GM12878 (cell line): ENCODE results near the gene EXOC3L4. TPM values are rescaled to one million over a fixed set of nuclear protein-coding genes. Genes with fewer than 3 reads are reported as not detected.

Experiments used
- ATAC-seq: fragments of 200-7000 bp; cut with Tn5 transposase; 3 replicates; pipeline ENCODE4 v1.9.1; 2020; ENCODE audit warnings: mild to moderate bottlenecking, moderate library complexity
- BruUV-seq: library from RNA; stranded (reverse); fragments of 400-500 nt; replicated peaks from 2 replicates; lab custom pipeline; 2021; lab: Mats Ljungman, UMichigan
- CTCF ChIA-PET: fragments of 300-600 bp; sonication (Branson Sonifier 250); formaldehyde crosslinking; extraction: SDS; loops from one replicate; lab custom pipeline; 2021; ENCODE audit warnings: inconsistent platforms; lab: Yijun Ruan, JAX
- POLR2A ChIA-PET: fragments of 350-600 bp; formaldehyde crosslinking; extraction: SDS; loops from one replicate; lab custom pipeline; 2021; ENCODE audit warnings: inconsistent platforms; lab: Charles Lee
- RAD21 ChIA-PET: fragments of 300-600 bp; sonication (Branson Sonifier 250); formaldehyde crosslinking; loops from one replicate; lab custom pipeline; 2023; ENCODE audit warnings: antibody characterized with exemption; ENCODE audit not compliant: unreplicated experiment; lab: Charles Lee
- SMC1A ChIA-PET: fragments of 300-600 bp; sonication (Branson Sonifier 250); formaldehyde crosslinking; loops from one replicate; lab custom pipeline; 2023; ENCODE audit not compliant: unreplicated experiment, uncharacterized antibody; lab: Charles Lee
- DNase-seq: peaks from one replicate; pipeline ENCODE4 v3.0.0-alpha.2; 2011; ENCODE audit warnings: low read depth, low spot score
- FAIRE-seq: peaks from 3 replicates; lab custom pipeline; 2011; peaks lifted over from hg19 to GRCh38; lab: Jason Lieb, UNC
- H2AFZ ChIP-seq: 2 replicates; pipeline ENCODE4 v1.6.0; 2011; ENCODE audit warnings: low read depth, low read length, control low read depth; ENCODE audit not compliant: control insufficient read depth
- H3K27ac ChIP-seq: 2 replicates; pipeline ENCODE4 v1.5.1; 2011; ENCODE audit warnings: control low read depth; ENCODE audit not compliant: control insufficient read depth, insufficient read depth
- H3K27me3 ChIP-seq, 2 experiments: replicated peaks in 1 of 2; 2 replicates each; pipeline versions ENCODE4 v1.6.0 to v1.6.1; 2011; ENCODE audit warnings: low read length in 1 of 2; ENCODE audit not compliant: control insufficient read depth in 2 of 2, insufficient read depth in 2 of 2
- H3K36me3 ChIP-seq, 2 experiments: 2 replicates each; pipeline ENCODE4 v1.5.1; 2011; ENCODE audit warnings: low read length in 1 of 2; ENCODE audit not compliant: control insufficient read depth in 2 of 2, insufficient read depth in 2 of 2
- H3K4me1 ChIP-seq: 2 replicates; pipeline ENCODE4 v1.6.1; 2011; ENCODE audit warnings: mild to moderate bottlenecking, low read length, moderate library complexity, mixed read lengths; ENCODE audit not compliant: control insufficient read depth, insufficient read depth
- H3K4me2 ChIP-seq: 2 replicates; pipeline ENCODE4 v1.6.0; 2011; ENCODE audit warnings: control low read depth; ENCODE audit not compliant: control insufficient read depth, insufficient read depth
- H3K4me3 ChIP-seq: fragments of 200-600 bp; sonication (generic); 2 replicates; pipeline ENCODE4 v1.5.1; 2016
- H3K79me2 ChIP-seq: 2 replicates; pipeline ENCODE4 v1.6.0; 2011; ENCODE audit warnings: low read length; ENCODE audit not compliant: control insufficient read depth, insufficient read depth
- H3K9ac ChIP-seq: 2 replicates; pipeline ENCODE4 v1.8.0; 2011; ENCODE audit warnings: low read length, control low read depth, mixed read lengths; ENCODE audit not compliant: control insufficient read depth, insufficient read depth
- H3K9me3 ChIP-seq: replicated peaks from 3 replicates; pipeline ENCODE4 v1.5.1; 2011; ENCODE audit warnings: mild to moderate bottlenecking, low read length; ENCODE audit not compliant: control insufficient read depth, insufficient read depth
- H4K20me1 ChIP-seq: 2 replicates; pipeline ENCODE4 v1.6.0; 2011; ENCODE audit not compliant: control insufficient read depth, insufficient read depth
- GATAD2B ChIP-seq: fragments of 450-650 bp; conservative IDR thresholded peaks from 2 replicates; pipeline ENCODE4 v1.6.1; 2017; ENCODE audit warnings: low read depth, mild to moderate bottlenecking, moderate library complexity
- HSF1 ChIP-seq: fragments of 150-350 bp; IDR thresholded peaks from 2 replicates; pipeline ENCODE4 v1.6.1; 2014; ENCODE audit warnings: mild to moderate bottlenecking, low read depth, low read length
- RELA ChIP-seq: fragments of 450-650 bp; IDR thresholded peaks from 2 replicates; pipeline ENCODE4 v1.8.0; 2014; ENCODE audit warnings: borderline replicate concordance; ENCODE audit not compliant: partially characterized antibody
- RFX5 ChIP-seq: IDR thresholded peaks from 2 replicates; pipeline ENCODE4 v1.6.1; 2011; ENCODE audit warnings: low read depth, low read length, improper control_type of control experiment
- TCF12 ChIP-seq: IDR thresholded peaks from 2 replicates; pipeline ENCODE4 v1.6.1; 2011; ENCODE audit warnings: low read depth, mild to moderate bottlenecking, low read length
- WGBS: methylation state at CpG from one replicate; pipeline ENCODE4 v1.1.6; 2016; ENCODE audit warnings: low lambda C conversion rate; ENCODE audit not compliant: insufficient replicate concordance, insufficient coverage; ENCODE audit errors: missing lambda C conversion rate; 5-methylcytosine and 5-hydroxymethylcytosine counted together
- in situ Hi-C: fragments of 300-500 bp; cut with MboI; formaldehyde crosslinking; loops from 9 replicates; pipeline ENCODE4 v1.14.3; 2018; ENCODE audit warnings: mixed read lengths
- intact Hi-C: fragments of 100-400 bp; cut with micrococcal nuclease; formaldehyde crosslinking; loops from one replicate; pipeline ENCODE4 v1.14.2; 2022; ENCODE audit not compliant: unreplicated experiment
- polyA plus RNA-seq, 11 experiments: library from polyadenylated mRNA; depleted of rRNA in 4 of 11; unstranded in 6 of 11; stranded (reverse) in 5 of 11; fragments of >200 nt; fragmentation: Nextera tagmentation in 4 of 11; fragmentation: Illumina TruSeq in 1 of 11; extraction: Ambion mirVana in 4 of 11; extraction: Trizol in 1 of 11; gene quantifications; 1 replicate in 1 of 11; 2 replicates in 10 of 11; pipeline versions ENCODE4 v1.2.1 to v1.2.3, GENCODE V29; 2011 to 2016; ENCODE audit warnings: inconsistent platforms in 2 of 11, missing spikeins in 2 of 11, low read depth in 1 of 11
- total RNA-seq, 4 experiments: library from RNA; depleted of rRNA in 3 of 4; stranded (reverse); fragments of >200 nt in 3 of 4; fragmentation: Illumina TruSeq in 1 of 4; extraction: Trizol in 1 of 4; gene quantifications; 2 replicates each; pipeline versions ENCODE4 v1.2.1 to v1.2.3, GENCODE V29; 2013 to 2021

The EXOC3L4 gene
- total and polyA plus RNA-seq, 10 of the 15 experiments (the other 5 are each of a cell fraction or from before 2014, with no cell fraction given): not detected

DNA sequence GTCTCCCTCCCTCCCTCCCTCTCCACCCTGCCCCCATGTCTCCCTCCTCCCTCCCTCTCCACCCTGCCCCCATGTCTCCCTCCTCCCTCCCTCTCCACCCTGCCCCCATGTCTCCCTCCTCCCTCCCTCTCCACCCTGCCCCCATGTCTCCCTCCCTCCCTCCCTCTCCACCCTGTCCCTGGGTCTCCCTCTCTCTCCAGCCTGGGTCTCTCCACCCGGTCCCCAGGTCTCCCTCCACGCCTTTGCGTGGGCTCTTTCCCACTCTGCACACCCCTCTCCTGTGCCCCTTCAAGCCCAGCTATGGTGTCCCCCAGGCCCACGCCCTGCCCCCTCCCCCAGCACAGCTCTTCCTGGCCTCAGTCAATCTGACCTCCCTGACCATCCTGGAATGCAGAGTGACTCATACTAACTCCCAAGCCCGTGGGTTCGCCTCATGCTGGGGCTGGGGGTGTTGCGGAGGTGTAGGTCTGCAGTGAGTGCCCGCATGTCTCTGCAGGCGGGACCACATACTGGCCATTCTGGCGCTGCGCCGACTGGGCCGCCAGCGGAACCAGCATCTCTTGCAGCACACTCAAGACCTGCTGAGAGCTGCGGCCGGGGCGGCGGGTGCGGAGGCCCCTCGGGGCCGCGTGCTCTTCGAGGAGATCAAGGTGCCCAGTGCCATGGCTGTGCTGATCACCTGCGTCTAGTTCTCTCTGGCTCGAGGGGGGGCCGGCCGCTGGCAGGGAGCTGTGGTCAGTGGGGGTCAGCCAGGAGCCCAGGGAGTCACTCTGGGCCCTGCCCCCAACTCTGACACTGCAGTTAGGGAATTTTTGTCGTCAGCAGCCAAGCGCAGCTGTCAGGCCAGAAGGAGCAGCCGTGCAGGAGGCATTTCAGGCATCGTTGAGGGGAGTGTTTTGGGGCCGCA, 15.3 kb downstream of the EXOC3L4 start:
- TF ChIP-seq GATAD2B: peak; percentile 66
- 0 out of 2 replicates have a peak, but pooled peaks have one; percentile 23 for TF ChIP-seq TCF12
- no peak for TF ChIP-seq RFX5
- no peak for TF ChIP-seq RELA
- TF ChIP-seq HSF1: no peak
- RAD21 ChIA-PET: interaction anchor here (1.6 to 4.2 kb wide), 2 partner anchors 16 to 31 kb away, joined by 3 to 40 read pairs; no protein-coding TSS in a partner anchor
- ATAC-seq (no peak), DNase-seq (no peak), FAIRE-seq (no peak)
- Histone ChIP-seq H2AFZ (no peak overlapping the region), H3K79me2 (no peaks in the 10 kb centered on the region), H3K4me3 (no peak overlapping the region), H3K36me3 (no peaks in the 10 kb centered on the region), H3K4me1 (peaks cover 73% of the 10 kb centered on the region), H3K27ac (peak overlapping the region; percentile 79), H3K4me2 (peak overlapping the region; percentile 38; the same call in 1 of the 2 replicates), H3K9ac (no peak overlapping the region), H4K20me1 (no peaks in the 10 kb centered on the region), H3K9me3 (no peaks in the 10 kb centered on the region), H3K27me3 (no peaks in the 10 kb centered on the region)
- BruUV-seq: no TSS peak
- POLR2A ChIA-PET: interaction anchor here (0.9 to 1.6 kb wide), 3 partner anchors 9 to 31 kb away, joined by 3 to 7 read pairs (median 4); partner anchors contain the start of gene TNFAIP2
- intact Hi-C loops (no loop called here), in situ Hi-C loops (loop anchor here (5.0 kb wide), 1 partner anchor 73 kb away; no protein-coding TSS in a partner anchor)
- CTCF ChIA-PET: interaction anchor here (1.2 to 4.1 kb wide), 5 partner anchors 9 to 32 kb away, joined by 3 to 32 read pairs (median 4); no protein-coding TSS in a partner anchor
- SMC1A ChIA-PET: interaction anchor here (0.6 to 4.9 kb wide), 3 partner anchors 31 to 75 kb away, joined by 3 to 22 read pairs (median 4); no protein-coding TSS in a partner anchor
- 72% methylated on average over 28 of the region's 32 CpGs for WGBS
